ENCODE results near the gene SIAH3.

- TF ChIP-seq POLR2AphosphoS5 (IDR thresholded peaks at IDR 0.05), result no peak
- TF ChIP-seq, protein P1, sequence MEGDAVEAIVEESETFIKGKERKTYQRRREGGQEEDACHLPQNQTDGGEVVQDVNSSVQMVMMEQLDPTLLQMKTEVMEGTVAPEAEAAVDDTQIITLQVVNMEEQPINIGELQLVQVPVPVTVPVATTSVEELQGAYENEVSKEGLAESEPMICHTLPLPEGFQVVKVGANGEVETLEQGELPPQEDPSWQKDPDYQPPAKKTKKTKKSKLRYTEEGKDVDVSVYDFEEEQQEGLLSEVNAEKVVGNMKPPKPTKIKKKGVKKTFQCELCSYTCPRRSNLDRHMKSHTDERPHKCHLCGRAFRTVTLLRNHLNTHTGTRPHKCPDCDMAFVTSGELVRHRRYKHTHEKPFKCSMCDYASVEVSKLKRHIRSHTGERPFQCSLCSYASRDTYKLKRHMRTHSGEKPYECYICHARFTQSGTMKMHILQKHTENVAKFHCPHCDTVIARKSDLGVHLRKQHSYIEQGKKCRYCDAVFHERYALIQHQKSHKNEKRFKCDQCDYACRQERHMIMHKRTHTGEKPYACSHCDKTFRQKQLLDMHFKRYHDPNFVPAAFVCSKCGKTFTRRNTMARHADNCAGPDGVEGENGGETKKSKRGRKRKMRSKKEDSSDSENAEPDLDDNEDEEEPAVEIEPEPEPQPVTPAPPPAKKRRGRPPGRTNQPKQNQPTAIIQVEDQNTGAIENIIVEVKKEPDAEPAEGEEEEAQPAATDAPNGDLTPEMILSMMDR (IDR thresholded peaks at IDR 0.05 in 8 of 11, conservative IDR thresholded peaks at IDR 0.05 in 3 of 11), result no peak
- no peak for TF ChIP-seq POLR2A (IDR thresholded peaks at IDR 0.05)
These were observed 86.1 kb downstream of the SIAH3 start for GRCh38 chr13:45765464-45765863.
